ENCODE measurements around the gene UBASH3B. TPM values are rescaled to one million over a fixed set of nuclear protein-coding genes. Genes with fewer than 3 reads are reported as not detected.

Gene UBASH3B
- total RNA-seq, 1 donor from 2014 or later: 3.4 TPM

- no peak for DNase-seq (ENCODE audit: low read depth in 2 of 2)
Measured at GRCh38 chr11:122780296-122780949, 124.9 kb downstream of the UBASH3B start.

- peak; percentile 89 to 90 for DNase-seq (ENCODE audit: low read depth in 2 of 2)
Measured at GRCh38 chr11:122781378-122782195, 126.1 kb downstream of the UBASH3B start.

DNA sequence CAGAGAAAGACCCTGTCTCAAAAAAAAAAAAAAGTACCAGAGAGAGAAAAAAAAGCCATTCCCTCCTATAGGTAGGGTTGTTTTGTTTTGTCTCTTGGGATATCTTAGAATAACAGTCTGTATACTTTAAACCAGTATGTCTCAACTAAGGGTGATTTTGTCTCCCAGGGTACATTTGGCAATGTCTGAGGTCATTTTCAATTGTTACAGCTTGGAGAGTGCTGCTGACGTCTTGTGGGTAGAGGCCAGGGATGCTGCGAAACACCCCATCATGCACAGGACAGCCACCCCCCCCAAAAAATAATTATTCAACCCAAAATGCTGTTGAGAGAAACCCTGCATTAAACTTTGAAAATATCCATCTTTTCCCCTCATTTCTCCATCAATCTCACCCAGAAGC, 126.7 kb downstream of the UBASH3B start:
- DNase-seq (ENCODE audit: low read depth in 2 of 2): no peak

GRCh38 chr11:122784325-122784955, 128.9 kb downstream of the UBASH3B start:
- peak; percentile 75 to 79 for DNase-seq (ENCODE audit: low read depth in 2 of 2)

DNA sequence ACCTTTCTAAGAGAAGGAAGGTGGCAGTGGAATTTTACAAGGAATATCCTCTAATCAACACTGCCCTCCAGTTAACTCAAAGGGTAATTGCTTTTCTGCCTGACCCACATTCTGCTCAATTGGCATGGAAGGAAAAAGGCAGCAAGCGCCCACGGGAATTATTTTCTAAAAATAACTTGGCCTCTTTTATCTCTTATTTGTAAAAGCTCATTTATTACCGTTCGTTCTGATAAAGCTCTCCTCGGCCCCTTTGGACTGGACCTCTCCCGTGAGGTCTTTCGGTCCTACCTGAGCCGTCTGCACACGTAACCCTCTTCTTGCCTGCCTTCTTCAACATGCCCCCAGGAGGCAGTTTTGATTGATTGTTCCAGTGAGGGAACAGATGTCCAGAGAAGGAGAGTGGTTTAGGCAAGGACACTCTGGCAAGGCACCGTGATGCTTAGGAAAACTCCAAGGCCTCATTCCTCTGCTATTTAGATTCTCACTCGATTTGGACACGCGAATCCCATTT, 129.6 kb downstream of the UBASH3B start:
- DNase-seq (ENCODE audit: low read depth in 2 of 2): no peak

- no peak for DNase-seq (ENCODE audit: low read depth in 2 of 2)
Measured at GRCh38 chr11:122786896-122787295, 131.4 kb downstream of the UBASH3B start.

DNA sequence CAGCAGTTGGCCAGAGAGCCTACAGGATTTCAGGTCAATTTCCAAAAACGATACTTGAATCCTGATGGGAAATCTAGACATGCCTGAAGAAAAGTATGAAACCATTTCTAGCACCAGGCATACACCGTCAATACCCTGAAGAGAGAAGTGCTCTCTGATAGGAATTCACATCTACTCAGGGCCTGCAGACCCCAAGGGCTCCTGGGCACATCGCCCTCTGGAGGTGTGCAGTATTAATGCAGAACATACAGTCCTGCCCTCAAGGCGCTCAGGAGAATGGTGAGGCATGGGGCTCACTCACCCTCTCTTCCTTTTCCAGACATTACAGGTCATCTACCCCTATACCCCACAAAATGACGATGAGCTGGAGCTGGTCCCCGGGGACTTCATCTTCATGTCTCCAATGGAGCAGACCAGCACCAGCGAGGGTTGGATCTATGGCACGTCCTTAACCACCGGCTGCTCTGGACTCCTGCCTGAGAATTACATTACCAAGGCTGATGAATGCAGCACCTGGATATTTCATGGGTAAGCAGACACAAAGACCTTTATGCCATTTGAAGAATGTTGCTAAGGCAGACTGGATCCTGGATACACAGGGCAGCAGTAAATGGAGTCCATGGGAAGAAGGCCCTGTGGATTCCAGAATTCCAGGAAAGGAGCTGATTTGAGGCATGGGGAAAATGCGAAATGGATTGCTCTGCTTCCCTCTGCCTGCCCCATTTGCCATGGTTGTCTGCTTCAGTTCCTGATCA, 133.4 kb downstream of the UBASH3B start:
- DNase-seq (ENCODE audit: low read depth in 2 of 2): no peak

DNA sequence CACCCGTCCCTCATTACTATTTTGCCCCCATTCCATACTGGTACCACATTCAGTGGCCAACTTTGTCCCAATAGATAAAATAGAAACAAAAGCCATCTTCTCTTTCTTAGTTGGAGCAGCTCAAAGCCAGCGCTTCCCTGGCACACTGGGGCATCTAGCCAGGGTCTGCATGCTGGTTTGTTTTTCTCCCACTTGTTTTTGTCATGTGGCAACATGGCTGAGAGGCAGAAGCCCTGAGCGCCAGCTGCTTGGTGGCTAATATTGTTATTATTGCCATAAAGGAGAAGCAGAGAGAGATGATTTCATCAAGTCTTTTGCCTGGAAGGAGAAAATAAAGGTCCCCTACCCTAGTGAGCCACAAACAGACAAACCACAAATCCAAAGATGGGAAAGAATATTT, 134.4 kb downstream of the UBASH3B start:
- DNase-seq (ENCODE audit: low read depth in 2 of 2): no peak

DNA sequence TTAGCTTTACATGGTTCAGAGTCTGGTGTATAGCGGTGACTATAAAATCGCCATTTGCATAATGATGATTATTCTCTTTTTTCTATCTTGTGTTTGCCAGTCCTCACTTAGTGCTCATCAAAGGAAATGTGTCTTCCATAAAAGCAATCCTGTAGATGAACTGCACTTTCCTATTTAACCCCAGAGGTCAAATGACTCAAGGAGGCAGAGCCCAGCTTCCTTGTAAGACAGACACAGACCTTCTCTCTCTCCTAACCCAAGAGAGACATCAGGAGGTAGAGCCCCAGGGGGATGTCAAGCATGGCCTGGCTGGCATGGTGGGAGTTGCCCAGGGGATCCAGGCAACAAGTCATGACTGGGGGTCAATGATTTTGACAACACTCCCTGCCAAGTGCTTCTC, 135.9 kb downstream of the UBASH3B start:
- DNase-seq (ENCODE audit: low read depth in 2 of 2): peak in 1 of 2 donors; percentile 36

- peak in 1 of 2 donors; percentile 76 for DNase-seq (ENCODE audit: low read depth in 2 of 2)
Measured at GRCh38 chr11:122791836-122792235, 136.3 kb downstream of the UBASH3B start.

DNA sequence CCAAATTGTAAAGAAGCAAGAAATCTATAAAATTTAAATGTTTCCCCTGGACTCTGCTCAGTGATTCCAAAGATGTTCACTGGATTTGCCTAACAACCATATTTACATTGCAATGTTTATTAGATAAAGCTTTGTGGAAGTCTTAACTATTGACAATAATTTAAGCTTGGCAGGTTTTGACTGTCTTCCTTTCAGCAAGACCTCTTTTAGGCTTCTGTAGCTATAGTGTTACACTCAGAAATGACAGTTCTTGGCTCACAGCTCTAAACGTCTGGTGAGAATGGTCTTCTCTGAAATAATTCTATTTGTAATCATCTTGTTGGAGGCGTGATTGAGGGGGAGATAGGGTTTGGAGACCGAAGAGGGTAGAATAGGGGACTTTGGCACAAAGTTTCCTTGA, 138.0 kb downstream of the UBASH3B start:
- no peak for DNase-seq (ENCODE audit: low read depth in 2 of 2)

DNA sequence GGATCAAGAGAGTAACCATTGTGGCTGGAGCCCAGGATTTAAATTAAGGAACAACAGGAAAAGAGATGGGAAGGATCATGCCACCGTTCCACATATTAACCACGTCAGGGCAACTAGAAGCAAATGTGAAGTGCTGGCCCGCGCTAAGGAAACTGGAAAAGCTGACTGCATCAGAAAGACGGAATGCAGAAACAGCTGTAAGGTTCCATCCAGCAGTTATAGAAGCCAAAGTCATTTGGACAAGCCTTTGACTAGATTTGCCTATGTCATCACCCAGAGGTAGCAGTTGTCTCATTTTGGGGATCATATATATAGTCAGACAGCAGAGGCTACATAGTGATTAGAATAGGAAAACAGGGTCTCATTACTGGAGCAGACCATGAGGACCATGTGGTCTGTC, 139.8 kb downstream of the UBASH3B start:
- DNase-seq (ENCODE audit: low read depth in 2 of 2): no peak

DNA sequence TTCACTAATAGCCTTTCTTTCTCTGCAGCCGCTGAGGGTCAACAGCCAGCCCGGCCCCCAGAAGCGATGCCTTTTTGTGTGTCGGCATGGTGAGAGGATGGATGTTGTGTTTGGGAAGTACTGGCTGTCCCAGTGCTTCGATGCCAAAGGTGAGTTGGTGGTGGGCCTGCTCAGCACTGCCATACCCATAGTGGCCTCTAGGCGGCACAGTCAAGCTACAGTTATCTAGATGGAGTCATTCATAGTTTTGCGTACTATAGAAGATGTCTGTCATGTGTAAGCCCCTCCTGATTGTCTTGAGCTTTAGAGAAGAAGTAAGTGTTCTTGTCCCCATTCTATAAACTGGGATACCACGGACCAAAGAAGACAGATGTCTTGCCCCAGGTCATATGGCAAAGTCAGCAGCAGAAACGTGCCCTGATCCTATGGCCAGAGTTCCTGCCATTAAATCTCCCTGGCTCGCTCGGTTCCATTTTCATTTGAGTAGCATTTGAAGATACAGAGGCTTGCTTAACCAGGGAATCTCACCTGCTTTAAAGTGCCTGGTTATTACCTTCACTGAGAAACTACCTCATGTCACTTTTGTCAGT, 140.7 kb downstream of the UBASH3B start:
- DNase-seq (ENCODE audit: low read depth in 2 of 2): peak; percentile 52 to 74

DNA sequence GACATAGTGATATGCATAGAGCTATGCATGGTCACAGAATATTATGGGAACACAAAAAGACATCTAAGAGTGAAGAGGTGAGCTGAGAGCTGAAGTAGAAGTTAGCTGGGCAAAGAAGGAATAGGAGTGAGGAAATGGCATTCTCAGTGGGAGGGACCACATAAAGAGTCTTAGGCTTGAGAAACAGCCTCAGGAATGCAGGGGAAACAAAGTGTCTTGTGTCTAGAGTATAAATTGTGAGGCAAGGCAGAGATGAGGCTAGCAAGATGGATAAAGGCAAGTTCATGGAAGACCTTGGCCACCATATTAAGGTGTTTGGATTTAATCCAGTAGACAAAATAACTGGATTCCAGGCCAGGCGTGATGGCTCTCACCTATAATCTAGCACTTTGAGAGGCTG, 142.1 kb downstream of the UBASH3B start:
- no peak for DNase-seq (ENCODE audit: low read depth in 2 of 2)

DNA sequence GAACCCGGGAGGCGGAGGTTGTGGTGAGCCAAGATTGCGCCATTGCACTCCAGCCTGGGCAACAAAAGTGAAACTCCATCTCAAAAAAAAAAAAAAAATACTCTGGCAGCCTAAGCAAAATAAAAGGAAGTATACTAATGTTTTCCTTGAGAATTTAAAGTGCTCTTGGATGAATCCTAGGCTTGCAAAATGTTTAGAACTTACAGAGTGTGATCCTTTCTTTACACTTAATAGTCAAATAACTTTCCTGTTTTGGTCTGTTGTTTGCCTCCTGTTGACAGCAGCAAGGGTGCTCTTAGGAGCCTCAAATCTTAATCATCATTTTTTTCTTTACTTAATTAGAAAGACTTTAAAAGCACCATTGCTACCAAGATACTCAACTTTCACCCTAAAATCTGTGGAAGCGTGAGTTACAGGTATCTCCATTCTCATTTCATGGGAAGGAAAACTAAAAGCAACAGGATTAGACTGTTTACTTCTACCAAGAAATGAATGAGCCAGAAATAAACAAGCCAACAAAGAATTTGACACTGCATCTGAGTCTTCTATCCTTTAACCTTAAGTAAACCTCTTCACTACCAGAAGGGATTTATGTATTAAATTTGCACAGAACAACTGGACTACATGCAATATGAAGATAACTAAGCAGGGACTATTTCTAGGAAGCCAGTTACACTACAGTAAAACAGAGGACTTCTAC, 144.0 kb downstream of the UBASH3B start:
- no peak for DNase-seq (ENCODE audit: low read depth in 2 of 2)

DNA sequence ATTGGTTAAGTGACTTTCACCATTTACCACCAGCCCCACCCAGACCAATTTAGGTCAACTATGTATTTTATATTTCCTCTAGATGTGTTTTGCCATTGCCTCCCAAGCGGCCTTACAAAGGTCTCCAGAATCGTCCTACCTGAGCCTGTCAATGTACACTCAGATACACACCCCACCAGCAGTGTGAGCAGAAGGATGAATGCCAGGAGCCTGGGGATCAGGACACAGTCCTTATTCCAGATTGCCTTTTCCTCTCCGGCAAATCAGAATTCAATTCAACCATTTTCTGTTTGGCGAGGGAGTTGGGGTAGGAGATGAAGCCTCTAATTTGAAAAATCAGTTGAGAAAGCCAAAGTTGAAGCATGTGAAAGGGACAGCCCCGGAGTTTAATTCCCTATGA, 147.4 kb downstream of the UBASH3B start:
- no peak for DNase-seq (ENCODE audit: low read depth in 2 of 2)

DNA sequence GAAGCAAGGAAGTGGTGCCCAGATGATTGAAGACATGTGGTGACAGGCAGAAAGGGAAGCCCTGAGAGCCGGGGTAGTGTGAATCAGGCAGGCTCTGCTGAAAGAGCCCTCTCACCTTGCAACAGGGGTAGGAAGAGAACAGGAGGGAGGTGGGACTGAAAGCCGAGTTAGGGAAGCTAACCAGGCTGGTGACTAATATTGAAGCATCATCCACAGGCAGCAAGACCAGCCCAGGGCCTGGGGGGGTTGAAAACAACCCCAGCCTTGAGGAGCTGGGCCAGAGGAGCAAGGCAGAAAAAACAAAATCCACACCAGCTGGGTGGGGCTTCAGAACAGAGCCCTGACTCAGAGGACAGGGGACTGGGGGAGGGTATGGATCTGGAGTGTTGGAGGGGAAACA, 147.8 kb downstream of the UBASH3B start:
- DNase-seq (ENCODE audit: low read depth in 2 of 2): no peak

- no peak for DNase-seq (ENCODE audit: low read depth in 2 of 2)
Measured at GRCh38 chr11:122803716-122804115, 148.2 kb downstream of the UBASH3B start.

DNA sequence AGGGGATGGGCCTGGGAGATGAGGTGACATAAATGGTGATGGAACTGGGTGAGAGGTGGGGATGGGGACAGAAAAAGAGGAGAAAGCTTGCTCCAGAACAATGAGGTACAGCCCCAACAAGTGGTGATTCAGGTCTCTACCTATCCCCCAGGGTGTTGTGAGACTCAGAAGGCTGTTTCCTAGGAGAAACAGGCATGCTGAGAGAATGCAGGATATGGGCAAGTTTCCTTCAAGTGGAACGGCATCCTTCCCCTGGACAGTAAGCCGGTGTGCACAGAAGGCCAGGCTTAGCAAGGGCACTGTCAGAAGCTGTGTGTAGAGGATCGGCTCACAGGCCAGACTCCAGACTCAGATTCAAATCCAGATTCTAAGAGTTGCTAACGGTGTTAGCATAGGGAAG, 148.6 kb downstream of the UBASH3B start:
- peak in 1 of 2 donors; percentile 17 for DNase-seq (ENCODE audit: low read depth in 2 of 2)

GRCh38 chr11:122804796-122805195, 149.3 kb downstream of the UBASH3B start:
- DNase-seq (ENCODE audit: low read depth in 2 of 2): no peak

All from lung microvascular endothelial cell (primary cell).